ENCODE measurements around the gene KIAA0930.

The KIAA0930 gene

GRCh38 chr22:45237065-45237990 lies 3.4 kb downstream of the KIAA0930 start:
- DNase-seq (ENCODE audit: low read depth) = no peak

GRCh38 chr22:45235851-45236342 lies 4.8 kb downstream of the KIAA0930 start:
- DNase-seq (ENCODE audit: low read depth) = no peak

- DNase-seq (ENCODE audit: low read depth) = no peak
Measured at GRCh38 chr22:45235101-45235777, 5.5 kb downstream of the KIAA0930 start.

GRCh38 chr22:45233827-45234226 lies 6.9 kb downstream of the KIAA0930 start:
- DNase-seq (ENCODE audit: low read depth) = no peak

- DNase-seq (ENCODE audit: low read depth) = no peak
Measured at GRCh38 chr22:45233386-45233785, 7.3 kb downstream of the KIAA0930 start.

GRCh38 chr22:45231293-45231692 lies 9.4 kb downstream of the KIAA0930 start:
- no peak for DNase-seq (ENCODE audit: low read depth)

- no peak for DNase-seq (ENCODE audit: low read depth)
Measured at GRCh38 chr22:45230026-45230721, 10.5 kb downstream of the KIAA0930 start.

- DNase-seq (ENCODE audit: low read depth) = no peak
Measured at GRCh38 chr22:45229181-45229580, 11.5 kb downstream of the KIAA0930 start.

- DNase-seq (ENCODE audit: low read depth) = no peak
Measured at GRCh38 chr22:45228401-45228754, 12.3 kb downstream of the KIAA0930 start.

GRCh38 chr22:45227645-45228400 lies 12.9 kb downstream of the KIAA0930 start:
- no peak for DNase-seq (ENCODE audit: low read depth)

GRCh38 chr22:45226503-45227186 lies 14.0 kb downstream of the KIAA0930 start:
- no peak for DNase-seq (ENCODE audit: low read depth)

GRCh38 chr22:45225732-45226502 lies 14.8 kb downstream of the KIAA0930 start:
- DNase-seq (ENCODE audit: low read depth) = no peak

- DNase-seq (ENCODE audit: low read depth) = no peak
Measured at GRCh38 chr22:45224988-45225731, 15.5 kb downstream of the KIAA0930 start.

- no peak for DNase-seq (ENCODE audit: low read depth)
Measured at GRCh38 chr22:45224331-45224730, 16.4 kb downstream of the KIAA0930 start.

GRCh38 chr22:45223304-45224117 lies 17.2 kb downstream of the KIAA0930 start:
- no peak for DNase-seq (ENCODE audit: low read depth)

GRCh38 chr22:45221201-45221600 lies 19.5 kb downstream of the KIAA0930 start:
- DNase-seq (ENCODE audit: low read depth) = no peak

- DNase-seq (ENCODE audit: low read depth) = no peak
Measured at GRCh38 chr22:45218976-45219375, 21.7 kb downstream of the KIAA0930 start.

- DNase-seq (ENCODE audit: low read depth) = no peak
Measured at GRCh38 chr22:45217806-45218205, 22.9 kb downstream of the KIAA0930 start.

- DNase-seq (ENCODE audit: low read depth) = no peak
Measured at GRCh38 chr22:45217345-45217744, 23.3 kb downstream of the KIAA0930 start.
